GM12878 (cell line): ENCODE data around the gene MRTFA. TPM values are rescaled to one million over a fixed set of nuclear protein-coding genes. Genes with fewer than 3 reads are reported as not detected.

Experiments
- ATAC-seq: fragments of 200-7000 bp; cut with Tn5 transposase; 3 replicates; pipeline ENCODE4 v1.9.1; 2020; ENCODE audit warnings: mild to moderate bottlenecking, moderate library complexity
- BruUV-seq: library from RNA; stranded (reverse); fragments of 400-500 nt; replicated peaks from 2 replicates; lab custom pipeline; 2021; lab: Mats Ljungman, UMichigan
- CTCF ChIA-PET: fragments of 300-600 bp; sonication (Branson Sonifier 250); formaldehyde crosslinking; extraction: SDS; loops from one replicate; lab custom pipeline; 2021; ENCODE audit warnings: inconsistent platforms; lab: Yijun Ruan, JAX
- POLR2A ChIA-PET: fragments of 350-600 bp; formaldehyde crosslinking; extraction: SDS; loops from one replicate; lab custom pipeline; 2021; ENCODE audit warnings: inconsistent platforms; lab: Charles Lee
- RAD21 ChIA-PET: fragments of 300-600 bp; sonication (Branson Sonifier 250); formaldehyde crosslinking; loops from one replicate; lab custom pipeline; 2023; ENCODE audit warnings: antibody characterized with exemption; ENCODE audit not compliant: unreplicated experiment; lab: Charles Lee
- SMC1A ChIA-PET: fragments of 300-600 bp; sonication (Branson Sonifier 250); formaldehyde crosslinking; loops from one replicate; lab custom pipeline; 2023; ENCODE audit not compliant: unreplicated experiment, uncharacterized antibody; lab: Charles Lee
- DNase-seq: peaks from one replicate; pipeline ENCODE4 v3.0.0-alpha.2; 2011; ENCODE audit warnings: low read depth, low spot score
- FAIRE-seq: peaks from 3 replicates; lab custom pipeline; 2011; peaks lifted over from hg19 to GRCh38; lab: Jason Lieb, UNC
- H2AFZ ChIP-seq: 2 replicates; pipeline ENCODE4 v1.6.0; 2011; ENCODE audit warnings: low read depth, low read length, control low read depth; ENCODE audit not compliant: control insufficient read depth
- H3K27ac ChIP-seq: 2 replicates; pipeline ENCODE4 v1.5.1; 2011; ENCODE audit warnings: control low read depth; ENCODE audit not compliant: control insufficient read depth, insufficient read depth
- H3K27me3 ChIP-seq, 2 experiments: replicated peaks in 1 of 2; 2 replicates each; pipeline versions ENCODE4 v1.6.0 to v1.6.1; 2011; ENCODE audit warnings: low read length in 1 of 2; ENCODE audit not compliant: control insufficient read depth in 2 of 2, insufficient read depth in 2 of 2
- H3K36me3 ChIP-seq, 2 experiments: 2 replicates each; pipeline ENCODE4 v1.5.1; 2011; ENCODE audit warnings: low read length in 1 of 2; ENCODE audit not compliant: control insufficient read depth in 2 of 2, insufficient read depth in 2 of 2
- H3K4me1 ChIP-seq: 2 replicates; pipeline ENCODE4 v1.6.1; 2011; ENCODE audit warnings: mild to moderate bottlenecking, low read length, moderate library complexity, mixed read lengths; ENCODE audit not compliant: control insufficient read depth, insufficient read depth
- H3K4me2 ChIP-seq: 2 replicates; pipeline ENCODE4 v1.6.0; 2011; ENCODE audit warnings: control low read depth; ENCODE audit not compliant: control insufficient read depth, insufficient read depth
- H3K4me3 ChIP-seq: fragments of 200-600 bp; sonication (generic); 2 replicates; pipeline ENCODE4 v1.5.1; 2016
- H3K79me2 ChIP-seq: 2 replicates; pipeline ENCODE4 v1.6.0; 2011; ENCODE audit warnings: low read length; ENCODE audit not compliant: control insufficient read depth, insufficient read depth
- H3K9ac ChIP-seq: 2 replicates; pipeline ENCODE4 v1.8.0; 2011; ENCODE audit warnings: low read length, control low read depth, mixed read lengths; ENCODE audit not compliant: control insufficient read depth, insufficient read depth
- H3K9me3 ChIP-seq: replicated peaks from 3 replicates; pipeline ENCODE4 v1.5.1; 2011; ENCODE audit warnings: mild to moderate bottlenecking, low read length; ENCODE audit not compliant: control insufficient read depth, insufficient read depth
- H4K20me1 ChIP-seq: 2 replicates; pipeline ENCODE4 v1.6.0; 2011; ENCODE audit not compliant: control insufficient read depth, insufficient read depth
- BCL11A ChIP-seq: IDR thresholded peaks from 2 replicates; pipeline ENCODE4 v1.6.1; 2011; ENCODE audit warnings: low read depth, low read length
- BMI1 ChIP-seq: fragments of 450-650 bp; IDR thresholded peaks from 2 replicates; pipeline ENCODE4 v1.6.1; 2016; ENCODE audit warnings: mild to moderate bottlenecking, moderate library complexity, borderline replicate concordance
- ETV6 ChIP-seq, 2 experiments: fragments of 450-650 bp in 1 of 2; IDR thresholded peaks in 1 of 2; conservative IDR thresholded peaks in 1 of 2; 2 replicates each; pipeline ENCODE4 v1.6.1; 2014; ENCODE audit warnings: antibody characterized with exemption in 1 of 2, borderline replicate concordance in 1 of 2, low read depth in 1 of 2, mild to moderate bottlenecking in 1 of 2, moderate library complexity in 1 of 2
- HSF1 ChIP-seq: fragments of 150-350 bp; IDR thresholded peaks from 2 replicates; pipeline ENCODE4 v1.6.1; 2014; ENCODE audit warnings: mild to moderate bottlenecking, low read depth, low read length
- MEF2A ChIP-seq: IDR thresholded peaks from 2 replicates; pipeline ENCODE4 v1.6.1; 2011; ENCODE audit warnings: low read depth, mild to moderate bottlenecking, low read length, moderate library complexity; ENCODE audit not compliant: insufficient read depth
- NBN ChIP-seq: fragments of 450-650 bp; IDR thresholded peaks from 2 replicates; pipeline ENCODE4 v1.6.1; 2016
- PAX8 ChIP-seq: fragments of 450-650 bp; IDR thresholded peaks from 2 replicates; pipeline ENCODE4 v1.6.1; 2017; ENCODE audit warnings: mild to moderate bottlenecking, moderate library complexity
- SREBF2 ChIP-seq: IDR thresholded peaks from 2 replicates; pipeline ENCODE4 v1.6.1; 2012; ENCODE audit warnings: mild to moderate bottlenecking, low read length
- TAF1 ChIP-seq: IDR thresholded peaks from 2 replicates; pipeline ENCODE4 v1.6.1; 2011; ENCODE audit warnings: mild to moderate bottlenecking, low read depth, low read length, borderline replicate concordance
- TBL1XR1 ChIP-seq: IDR thresholded peaks from 2 replicates; pipeline ENCODE4 v1.6.1; 2012; ENCODE audit warnings: low read depth, low read length, improper control_type of control experiment
- USF1 ChIP-seq: IDR thresholded peaks from 2 replicates; pipeline ENCODE4 v1.6.1; 2011; ENCODE audit warnings: borderline replicate concordance, low read depth, mild to moderate bottlenecking, moderate library complexity, mixed read lengths, low read length; ENCODE audit not compliant: insufficient read depth; ENCODE audit errors: extremely low read length
- ZNF207 ChIP-seq: fragments of 450-650 bp; IDR thresholded peaks from 2 replicates; pipeline ENCODE4 v1.6.1; 2014; ENCODE audit warnings: antibody characterized with exemption, mild to moderate bottlenecking, borderline replicate concordance
- ZNF687 ChIP-seq: fragments of 450-650 bp; IDR thresholded peaks from 2 replicates; pipeline ENCODE4 v1.6.1; 2017; ENCODE audit warnings: mild to moderate bottlenecking, moderate library complexity
- ZZZ3 ChIP-seq: IDR thresholded peaks from 2 replicates; pipeline ENCODE4 v1.6.1; 2011; ENCODE audit warnings: low read depth; ENCODE audit not compliant: control insufficient read depth, insufficient read length
- WGBS: methylation state at CpG from one replicate; pipeline ENCODE4 v1.1.6; 2016; ENCODE audit warnings: low lambda C conversion rate; ENCODE audit not compliant: insufficient replicate concordance, insufficient coverage; ENCODE audit errors: missing lambda C conversion rate; 5-methylcytosine and 5-hydroxymethylcytosine counted together
- in situ Hi-C: fragments of 300-500 bp; cut with MboI; formaldehyde crosslinking; loops from 9 replicates; pipeline ENCODE4 v1.14.3; 2018; ENCODE audit warnings: mixed read lengths
- intact Hi-C: fragments of 100-400 bp; cut with micrococcal nuclease; formaldehyde crosslinking; loops from one replicate; pipeline ENCODE4 v1.14.2; 2022; ENCODE audit not compliant: unreplicated experiment
- polyA plus RNA-seq, 11 experiments: library from polyadenylated mRNA; depleted of rRNA in 4 of 11; unstranded in 6 of 11; stranded (reverse) in 5 of 11; fragments of >200 nt; fragmentation: Nextera tagmentation in 4 of 11; fragmentation: Illumina TruSeq in 1 of 11; extraction: Ambion mirVana in 4 of 11; extraction: Trizol in 1 of 11; gene quantifications; 1 replicate in 1 of 11; 2 replicates in 10 of 11; pipeline versions ENCODE4 v1.2.1 to v1.2.3, GENCODE V29; 2011 to 2016; ENCODE audit warnings: inconsistent platforms in 2 of 11, missing spikeins in 2 of 11, low read depth in 1 of 11
- total RNA-seq, 4 experiments: library from RNA; depleted of rRNA in 3 of 4; stranded (reverse); fragments of >200 nt in 3 of 4; fragmentation: Illumina TruSeq in 1 of 4; extraction: Trizol in 1 of 4; gene quantifications; 2 replicates each; pipeline versions ENCODE4 v1.2.1 to v1.2.3, GENCODE V29; 2013 to 2021
- TF ChIP-seq, protein P1 (sequence below): IDR thresholded peaks from 2 replicates; pipeline ENCODE4 v1.6.1; 2011; ENCODE audit warnings: low read depth, mild to moderate bottlenecking, low read length, moderate library complexity, borderline replicate concordance; ENCODE audit errors: extremely low read depth
- TF ChIP-seq, protein P2 (sequence below): fragments of 450-650 bp; IDR thresholded peaks from 2 replicates; pipeline ENCODE4 v1.6.1; 2014; ENCODE audit warnings: mild to moderate bottlenecking

Gene MRTFA
- total and polyA plus RNA-seq, 10 of the 15 experiments (the other 5 are each of a cell fraction or from before 2014, with no cell fraction given): 2.0 to 63.9 (median 17.9) TPM

DNA sequence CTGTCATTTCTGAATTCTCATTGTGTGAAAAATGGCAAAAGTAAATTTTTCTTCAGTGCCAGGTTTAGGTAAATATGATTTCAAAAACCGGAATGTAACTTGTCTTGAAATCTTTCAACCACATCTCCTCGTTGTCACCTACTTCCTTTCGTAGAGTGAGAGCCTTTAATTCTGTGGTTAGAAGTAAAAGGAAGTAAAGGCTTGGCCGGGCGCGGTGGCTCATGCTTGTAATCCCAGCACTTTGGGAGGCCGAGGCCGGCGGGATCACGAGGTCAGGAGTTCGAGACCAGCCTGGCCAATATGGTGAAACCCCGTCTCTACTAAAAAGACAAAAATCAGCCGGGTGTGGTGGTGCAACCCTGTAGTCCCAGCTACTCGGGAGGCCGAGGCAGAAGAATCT is 236.4 kb downstream of the MRTFA start:
- H3K4me3 ChIP-seq: no peak overlapping the region
- H3K36me3 ChIP-seq: peaks cover 6 to 14% of the 10 kb centered on the region in 2 experiments
- intact Hi-C loops (no loop called here), in situ Hi-C loops (no loop called here)
- peak; percentile 78 for FAIRE-seq
- RAD21 ChIA-PET: interaction anchor here (1.0 to 1.9 kb wide), 4 partner anchors 15 to 499 kb away, joined by 3 to 7 read pairs (median 4); no protein-coding TSS in a partner anchor
- peak overlapping the region; percentile 85; the same call in 1 of the 2 replicates for H3K4me2 ChIP-seq
- peak; percentile 63 for DNase-seq
- CTCF ChIA-PET: interaction anchor here (0.7 to 3.2 kb wide), 10 partner anchors 11 to 1662 kb away, joined by 3 to 19 read pairs (median 3); no protein-coding TSS in a partner anchor
- under 1% methylated on average over 15 of the region's 15 CpGs for WGBS
- no peak overlapping the region for H2AFZ ChIP-seq
- peak; percentile 70 for ATAC-seq
- BruUV-seq: no TSS peak
- H3K79me2 ChIP-seq: no peaks in the 10 kb centered on the region
- H3K9ac ChIP-seq: no peak overlapping the region
- peaks cover 38% of the 10 kb centered on the region for H3K4me1 ChIP-seq
- H3K9me3 ChIP-seq: no peaks in the 10 kb centered on the region
- peaks cover 2% of the 10 kb centered on the region; the same call in 1 of the 2 replicates for H4K20me1 ChIP-seq
- SMC1A ChIA-PET: interaction anchor here (0.8 to 2.9 kb wide), 10 partner anchors 10 to 246 kb away, joined by 3 to 25 read pairs (median 7); partner anchors contain the start of gene SGSM3
- H3K27ac ChIP-seq: peak overlapping the region; percentile 68; the same call in 1 of the 2 replicates
- POLR2A ChIA-PET: interaction anchor here (0.6 to 1.2 kb wide), 3 partner anchors 15 to 500 kb away, joined by 3 to 5 read pairs (median 5); no protein-coding TSS in a partner anchor
- H3K27me3 ChIP-seq: no peaks in the 10 kb centered on the region
- TF ChIP-seq, protein P1, sequence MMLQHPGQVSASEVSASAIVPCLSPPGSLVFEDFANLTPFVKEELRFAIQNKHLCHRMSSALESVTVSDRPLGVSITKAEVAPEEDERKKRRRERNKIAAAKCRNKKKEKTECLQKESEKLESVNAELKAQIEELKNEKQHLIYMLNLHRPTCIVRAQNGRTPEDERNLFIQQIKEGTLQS: no peak
- no peak for TF ChIP-seq BMI1
- peak in 1 of 2 experiments; percentile 99; a peak in 2 of 4 replicates for TF ChIP-seq ETV6 (conservative IDR thresholded peaks at IDR 0.05 in 1 of 2, IDR thresholded peaks at IDR 0.05 in 1 of 2; ENCODE audit: borderline replicate concordance in 1 of 2, low read depth in 1 of 2)
- TF ChIP-seq MEF2A: no peak
- no peak for TF ChIP-seq ZNF207
- no peak for TF ChIP-seq TBL1XR1
- no peak for TF ChIP-seq SREBF2
- TF ChIP-seq HSF1: no peak
- TF ChIP-seq ZZZ3: no peak
- TF ChIP-seq NBN: peak; percentile 59; the same call in 1 of the 2 replicates
- TF ChIP-seq TAF1: no peak
- TF ChIP-seq PAX8: no peak
- no peak for TF ChIP-seq ZNF687
- TF ChIP-seq USF1: no peak
- TF ChIP-seq, protein P2, sequence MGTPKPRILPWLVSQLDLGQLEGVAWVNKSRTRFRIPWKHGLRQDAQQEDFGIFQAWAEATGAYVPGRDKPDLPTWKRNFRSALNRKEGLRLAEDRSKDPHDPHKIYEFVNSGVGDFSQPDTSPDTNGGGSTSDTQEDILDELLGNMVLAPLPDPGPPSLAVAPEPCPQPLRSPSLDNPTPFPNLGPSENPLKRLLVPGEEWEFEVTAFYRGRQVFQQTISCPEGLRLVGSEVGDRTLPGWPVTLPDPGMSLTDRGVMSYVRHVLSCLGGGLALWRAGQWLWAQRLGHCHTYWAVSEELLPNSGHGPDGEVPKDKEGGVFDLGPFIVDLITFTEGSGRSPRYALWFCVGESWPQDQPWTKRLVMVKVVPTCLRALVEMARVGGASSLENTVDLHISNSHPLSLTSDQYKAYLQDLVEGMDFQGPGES: no peak
- TF ChIP-seq BCL11A: no peak
